ENCODE measurements around the gene PRSS8.

GRCh38 chr16:31085411-31085810 lies 50.1 kb downstream of the PRSS8 start:
- TF ChIP-seq SUZ12 (IDR thresholded peaks at IDR 0.05), result no peak
- TF ChIP-seq FOXM1 (IDR thresholded peaks at IDR 0.05; ENCODE audit: borderline replicate concordance), result no peak
- no peak for TF ChIP-seq ELF4 (IDR thresholded peaks at IDR 0.05)
- no peak for TF ChIP-seq SP1 (IDR thresholded peaks at IDR 0.05)
- TF ChIP-seq BHLHE40 (IDR thresholded peaks at IDR 0.05; ENCODE audit: borderline replicate concordance), result no peak
- TF ChIP-seq ZNF384 (IDR thresholded peaks at IDR 0.05), result no peak
- TF ChIP-seq FOXA1 (IDR thresholded peaks at IDR 0.05), result no peak
- TF ChIP-seq TARDBP (IDR thresholded peaks at IDR 0.05), result no peak
- no peak for TF ChIP-seq NFRKB (IDR thresholded peaks at IDR 0.05)
